HG03196 (cell line): ENCODE results near the gene ABLIM2.

ENCODE experiments used
- ATAC-seq: cut with Tn5 transposase; IDR thresholded peaks from one replicate; pipeline ENCODE4 v1.9.1; 2021; ENCODE audit not compliant: unreplicated experiment

The ABLIM2 gene

DNA sequence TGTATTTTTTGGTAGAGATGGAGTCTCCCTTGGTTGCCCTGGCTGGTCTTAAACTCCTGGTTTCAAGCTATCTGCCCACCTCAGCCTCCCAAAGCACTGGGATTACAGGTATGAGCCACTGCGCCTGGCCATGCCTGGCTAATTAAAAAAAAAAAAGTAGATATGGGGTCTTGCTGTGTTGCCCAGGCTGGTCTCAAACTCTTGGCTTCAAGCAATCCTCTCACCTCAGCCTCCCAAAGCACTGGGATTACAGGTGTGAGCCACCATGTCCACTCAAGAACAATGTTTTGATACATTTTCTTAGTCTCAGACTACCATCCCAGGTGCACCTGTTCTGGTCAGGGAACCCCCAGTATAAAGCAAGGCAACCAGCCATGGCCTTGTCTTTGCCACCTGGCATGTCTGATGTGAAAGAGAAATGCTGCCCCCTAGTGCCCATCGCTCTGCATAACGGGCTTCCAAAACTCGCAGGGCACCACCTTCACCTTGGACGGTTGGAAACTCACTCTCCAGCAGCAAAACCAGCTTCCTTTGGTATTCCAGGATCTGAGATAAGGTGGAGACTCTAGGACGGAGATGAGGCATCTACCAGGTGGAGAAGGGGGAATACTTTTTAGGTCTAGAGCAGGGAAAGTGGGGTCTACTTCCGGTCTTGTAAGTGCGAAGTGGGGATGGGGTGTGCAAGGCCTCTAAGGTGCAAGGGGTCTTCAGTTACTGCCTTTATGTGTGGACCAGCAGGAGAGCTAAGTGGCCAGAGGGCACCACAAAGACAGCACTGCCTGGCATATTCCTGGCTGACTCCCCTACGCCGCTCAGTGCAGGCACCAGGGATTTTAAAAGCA is 171.2 kb downstream of the ABLIM2 start:
- ATAC-seq: no peak

DNA sequence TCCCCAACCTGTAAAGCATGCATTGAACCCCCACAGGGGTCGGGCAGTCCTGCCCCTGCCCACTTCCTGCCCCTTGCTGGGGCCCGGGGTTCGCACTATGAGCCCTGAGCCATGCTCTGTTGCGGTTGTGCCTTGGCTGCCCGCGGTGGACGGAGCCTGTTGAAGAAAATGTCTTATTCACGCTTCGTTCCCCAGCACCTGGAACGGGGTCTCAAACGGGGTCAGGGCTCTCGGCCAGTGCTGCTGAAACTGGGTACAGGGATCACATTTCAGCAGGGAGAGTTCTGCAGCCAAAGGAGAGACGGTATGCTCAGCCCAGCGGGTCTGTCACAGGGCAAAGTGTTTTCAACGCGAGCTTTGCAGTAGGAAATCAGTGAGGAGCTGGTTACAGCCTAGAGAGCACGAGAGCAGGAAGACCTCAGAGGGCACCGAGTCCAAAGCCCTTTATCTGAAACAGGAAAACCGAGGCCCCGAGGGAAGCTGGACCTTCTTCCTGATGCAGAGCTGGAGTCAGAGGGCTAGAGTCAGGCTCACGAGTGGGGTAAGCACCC is 172.6 kb downstream of the ABLIM2 start:
- no peak for ATAC-seq

DNA sequence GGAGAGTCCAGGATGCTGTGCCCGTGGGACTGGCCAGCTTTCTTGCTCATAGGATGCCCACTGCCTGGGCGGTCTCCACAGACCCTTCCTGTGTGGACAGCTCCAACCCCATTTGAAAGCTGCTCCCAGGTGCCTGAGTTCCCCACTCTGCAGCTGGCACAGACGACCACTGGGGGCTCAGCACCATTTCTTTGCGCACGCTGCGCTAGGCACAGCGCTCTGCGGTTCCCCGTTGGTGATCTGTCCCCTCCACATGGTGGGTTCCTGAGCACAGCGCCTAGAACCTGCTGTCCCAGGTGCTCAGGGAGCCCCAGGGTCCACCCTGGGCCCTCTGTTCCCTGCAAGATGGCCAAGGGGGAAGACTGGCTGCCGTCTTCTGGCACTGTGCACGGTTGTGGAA is 173.5 kb downstream of the ABLIM2 start:
- no peak for ATAC-seq

DNA sequence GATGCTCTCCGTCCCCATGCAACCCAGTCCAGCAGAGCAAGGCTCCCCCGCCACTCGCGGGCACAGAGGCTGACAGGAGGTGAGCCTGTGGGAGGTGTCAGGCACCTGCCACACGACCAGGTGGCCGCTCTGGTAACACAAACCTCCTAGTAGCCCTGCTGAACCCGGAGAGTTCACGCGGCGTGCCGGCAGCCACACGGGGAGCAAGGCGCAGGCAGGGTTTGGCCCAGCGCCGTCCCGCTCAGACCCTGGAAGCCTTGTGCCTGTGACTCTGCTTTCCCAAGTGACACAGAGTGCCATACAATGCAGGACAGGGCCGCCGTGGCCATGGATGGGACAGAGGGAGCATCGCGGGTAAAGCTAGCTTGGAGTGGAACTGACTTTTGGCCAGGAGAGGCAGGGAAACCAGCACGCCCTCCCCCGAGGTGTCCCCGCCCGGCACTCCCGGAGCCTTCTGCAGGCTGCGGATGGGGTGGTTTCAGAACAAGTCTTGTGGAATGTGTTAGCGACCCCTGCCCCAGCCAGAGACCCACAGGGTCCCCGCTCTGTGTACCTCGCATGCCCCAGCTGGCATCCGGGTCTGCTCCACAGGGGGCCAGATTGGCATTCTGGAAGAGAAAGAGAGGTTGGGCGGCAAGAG is 174.2 kb downstream of the ABLIM2 start:
- ATAC-seq: no peak

DNA sequence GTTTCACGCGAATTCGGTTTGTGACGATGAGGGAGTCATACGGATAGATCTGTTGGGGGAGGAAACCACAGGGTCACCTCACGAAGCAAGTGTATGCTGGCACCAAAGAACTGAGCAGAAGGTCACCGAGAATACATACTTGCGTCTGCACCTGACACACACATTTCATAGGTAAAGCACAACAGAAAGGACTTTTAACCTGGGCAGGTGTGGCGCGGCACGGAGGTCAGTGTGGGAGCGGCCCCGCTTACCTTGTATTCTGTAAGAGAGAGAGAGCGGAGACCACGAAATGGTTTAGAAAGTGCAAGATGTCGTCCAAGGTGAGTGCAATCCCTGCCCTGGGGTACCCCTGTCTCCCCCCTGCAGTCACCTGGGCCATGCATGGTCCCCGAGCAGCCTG is 175.3 kb downstream of the ABLIM2 start:
- no peak for ATAC-seq

DNA sequence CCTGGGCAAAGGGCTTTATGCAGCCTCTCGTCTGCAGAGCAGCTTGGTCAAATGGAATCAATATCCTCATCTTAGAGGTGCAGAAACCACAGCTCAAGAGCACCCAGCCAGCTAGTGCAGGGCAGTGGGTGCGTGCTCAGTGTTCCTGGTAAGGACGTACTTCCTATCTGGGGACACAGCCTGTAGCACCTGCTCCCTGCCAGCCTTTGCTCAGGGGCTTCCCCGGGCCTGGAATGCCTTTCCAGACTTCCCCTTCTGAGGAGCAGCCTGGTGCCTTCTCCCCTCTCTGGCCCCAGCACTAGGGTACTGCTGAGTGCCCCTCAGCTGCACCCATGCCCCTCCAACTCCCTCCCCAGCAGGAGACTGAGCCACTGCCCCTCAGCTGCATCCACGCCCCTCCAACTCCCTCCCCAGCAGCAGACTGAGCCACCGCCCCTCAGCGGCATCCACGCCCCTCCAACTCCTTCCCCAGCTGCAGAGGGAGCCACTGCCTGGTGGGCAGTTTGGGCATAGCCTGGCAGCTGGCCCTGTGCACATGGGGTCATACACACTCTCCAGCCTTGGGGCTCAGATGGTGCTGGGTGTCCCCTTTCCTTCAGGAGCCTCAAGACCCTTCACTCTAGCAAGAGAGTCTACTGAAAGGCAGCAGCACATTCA is 176.7 kb downstream of the ABLIM2 start:
- no peak for ATAC-seq

DNA sequence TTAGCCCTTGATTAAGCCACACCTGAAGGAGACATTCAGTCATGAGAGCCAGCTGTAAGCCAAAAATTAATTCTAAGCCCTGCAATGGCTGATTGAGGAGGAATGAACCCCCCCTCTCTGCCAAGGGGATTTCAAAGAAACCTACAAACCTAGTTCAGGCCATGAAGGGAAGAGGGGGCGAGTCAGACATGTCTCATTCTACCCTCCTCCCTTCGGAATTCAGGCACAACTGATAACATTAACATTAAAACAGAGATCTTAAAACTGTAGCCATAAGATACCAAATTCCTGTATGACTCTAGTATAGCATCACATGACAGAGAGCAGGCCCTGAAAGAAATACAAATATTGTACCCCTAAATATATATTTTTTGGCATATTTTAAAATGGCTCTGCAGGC is 178.6 kb downstream of the ABLIM2 start:
- no peak for ATAC-seq

DNA sequence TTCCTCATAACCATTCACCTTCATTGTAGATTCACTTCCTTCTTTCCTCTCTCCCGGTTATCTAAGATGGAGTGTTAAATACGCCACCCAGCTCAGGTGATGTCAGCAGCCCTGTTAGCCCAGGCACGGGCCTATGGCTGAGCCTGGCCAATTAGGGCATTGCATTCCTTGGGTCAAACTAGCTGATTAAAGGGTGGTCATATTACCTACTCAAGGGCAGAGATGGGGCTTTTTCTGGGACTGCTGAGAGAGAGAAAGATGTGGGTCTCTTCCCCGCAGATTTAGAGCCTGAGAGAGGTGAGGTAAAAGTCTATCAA is 179.0 kb downstream of the ABLIM2 start:
- ATAC-seq: no peak

DNA sequence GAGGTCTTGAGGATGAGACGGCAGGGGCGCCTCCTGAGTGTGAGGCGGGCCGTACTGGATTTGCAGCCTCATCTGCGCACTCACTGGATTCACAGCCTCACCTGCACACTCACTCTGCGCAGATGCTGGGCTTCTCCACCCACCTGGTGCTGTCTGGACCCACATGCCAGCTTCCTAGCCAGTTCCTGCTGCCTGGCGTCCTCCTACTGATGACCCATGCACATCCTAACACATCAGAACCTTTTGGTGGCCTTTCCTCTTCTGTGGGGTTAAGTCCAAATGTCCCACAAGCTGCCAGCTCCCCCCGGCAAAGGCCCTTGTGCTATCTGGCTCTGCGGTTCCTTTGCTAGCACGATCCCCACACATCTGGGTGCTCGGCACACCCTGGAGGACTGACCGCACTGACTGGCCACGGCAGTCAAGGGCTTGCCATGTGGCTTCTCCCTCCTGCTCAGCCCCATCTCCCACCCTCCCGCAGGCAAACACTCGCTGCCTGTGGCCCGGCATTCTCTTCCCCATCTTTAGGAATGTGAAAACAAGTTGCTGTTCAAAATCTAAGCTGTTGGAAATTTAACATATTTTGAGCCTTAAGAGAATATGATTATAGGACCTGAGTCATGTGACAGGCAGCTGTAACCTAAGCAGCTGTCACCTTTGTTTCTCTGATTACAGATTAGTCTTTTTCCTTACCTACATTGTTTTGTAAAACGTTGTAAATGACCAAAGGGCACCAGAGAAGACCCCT is 179.5 kb downstream of the ABLIM2 start:
- ATAC-seq: no peak

DNA sequence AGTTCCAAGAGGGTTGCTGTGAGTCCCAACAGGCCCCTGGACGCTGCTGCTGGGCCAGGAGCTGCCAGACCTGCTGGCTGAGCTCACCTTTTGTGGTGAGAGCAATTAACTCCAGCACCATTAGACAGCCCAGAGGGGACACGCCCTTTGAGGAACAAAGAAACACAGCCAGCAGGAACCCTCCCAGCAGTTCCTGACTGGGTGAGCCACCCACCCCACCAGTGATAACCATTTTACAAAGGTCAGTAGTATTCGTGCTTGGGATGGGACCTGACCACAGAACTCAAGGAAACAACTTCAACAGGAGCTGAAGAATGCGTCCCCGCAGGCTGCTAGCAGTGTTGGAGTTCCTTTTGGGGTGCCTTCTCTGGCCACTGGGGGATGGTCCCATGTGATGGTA is 180.1 kb downstream of the ABLIM2 start:
- ATAC-seq: no peak

DNA sequence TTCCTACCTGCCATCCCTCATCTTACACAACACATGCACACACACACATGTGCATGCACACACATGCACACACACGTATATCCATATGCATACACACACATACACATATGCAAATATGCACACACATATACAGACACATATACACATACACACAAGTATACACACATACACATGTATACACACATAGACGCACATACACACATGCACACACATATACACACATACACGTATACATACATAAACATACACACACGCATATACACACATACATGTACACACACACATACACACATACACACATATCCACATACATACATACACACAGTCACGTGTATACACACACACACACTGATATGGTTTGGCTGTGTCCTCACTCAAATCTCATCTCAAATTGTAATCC is 182.0 kb downstream of the ABLIM2 start:
- no peak for ATAC-seq

DNA sequence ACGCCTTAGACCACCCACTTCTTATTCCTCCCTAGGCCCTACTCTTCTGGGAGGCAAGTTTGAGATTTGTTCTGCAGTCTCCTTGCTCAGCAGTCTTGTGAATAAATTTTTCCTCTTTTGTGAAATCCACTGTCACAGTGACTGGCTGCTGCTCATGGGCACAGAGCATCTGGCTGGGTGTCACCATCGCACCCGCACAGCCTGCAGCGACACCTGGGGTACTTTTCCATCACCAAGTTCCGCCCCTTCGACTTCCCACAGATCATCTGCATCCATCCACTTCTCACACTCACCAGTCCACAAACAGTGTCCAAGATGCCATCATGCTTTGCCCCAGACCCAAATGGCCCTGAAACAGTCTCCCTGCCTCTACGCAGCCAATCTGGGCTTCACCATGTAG is 182.6 kb downstream of the ABLIM2 start:
- no peak for ATAC-seq

DNA sequence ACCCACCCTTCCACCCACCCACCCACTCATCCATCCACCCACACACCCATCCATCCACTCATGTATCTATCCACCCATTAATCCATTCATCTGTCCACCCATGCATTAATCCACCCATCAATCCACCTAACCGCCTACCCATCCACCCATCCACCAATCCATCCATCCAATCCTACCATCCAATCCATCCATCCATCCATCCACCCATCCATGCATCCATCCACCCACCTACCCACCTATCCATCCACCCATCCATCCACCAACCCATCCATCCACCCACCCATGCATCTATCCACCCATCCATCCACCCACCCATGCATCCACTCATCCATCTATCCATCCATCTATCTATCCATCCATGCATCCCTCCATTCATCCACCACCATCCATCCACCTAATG is 184.2 kb downstream of the ABLIM2 start:
- ATAC-seq: no peak

DNA sequence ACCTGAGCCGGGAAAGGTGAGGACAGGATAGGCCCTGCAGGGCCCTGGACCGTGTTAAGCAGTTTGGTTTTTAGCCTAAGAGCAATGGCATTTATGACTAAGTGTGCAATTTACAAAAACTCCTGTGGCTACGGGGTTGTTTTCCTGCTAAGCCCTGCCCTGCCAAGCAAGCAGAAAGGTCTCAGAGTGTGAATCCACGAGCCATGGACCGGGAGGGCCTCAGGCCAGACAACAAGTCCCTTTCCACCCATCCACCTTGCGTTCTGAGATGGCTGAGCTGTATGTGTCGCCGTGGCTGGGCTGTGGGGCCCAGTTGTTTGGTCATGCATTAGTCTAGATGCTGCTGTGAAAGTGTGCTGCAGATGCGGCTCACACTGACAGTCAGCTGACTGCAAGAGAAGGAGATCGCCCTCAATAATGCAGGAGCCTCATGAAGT is 185.1 kb downstream of the ABLIM2 start:
- ATAC-seq: no peak

DNA sequence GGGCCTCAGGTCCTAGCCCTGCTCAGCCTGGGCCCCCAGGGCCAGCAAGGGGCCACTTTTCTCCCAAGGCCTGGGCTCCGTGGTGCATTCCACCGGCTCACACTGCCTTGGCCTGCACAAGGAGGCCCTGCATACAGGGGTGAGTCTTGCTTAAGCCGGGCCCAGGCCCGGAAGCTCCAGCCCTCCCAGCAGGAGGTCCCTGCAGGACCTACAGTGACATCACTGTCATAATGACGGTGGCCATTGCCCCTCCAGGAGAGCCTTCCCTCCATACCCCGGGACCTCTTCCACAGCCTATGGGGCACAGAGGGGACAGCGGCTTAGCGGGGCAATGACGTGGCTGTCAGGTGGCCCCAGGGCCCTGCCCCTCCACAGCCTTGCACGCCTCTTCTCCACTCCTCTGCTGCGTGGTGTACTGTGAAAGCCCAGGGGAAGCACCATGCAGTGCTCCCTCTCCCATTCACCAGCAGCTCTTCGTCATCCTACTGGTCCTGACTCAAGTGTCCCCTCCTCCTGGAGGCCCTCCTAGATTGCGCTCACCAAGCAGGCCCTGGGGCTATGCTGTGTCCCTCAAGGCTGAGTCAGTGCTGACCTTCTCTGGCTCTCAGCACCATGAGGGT is 186.6 kb downstream of the ABLIM2 start:
- ATAC-seq: no peak

DNA sequence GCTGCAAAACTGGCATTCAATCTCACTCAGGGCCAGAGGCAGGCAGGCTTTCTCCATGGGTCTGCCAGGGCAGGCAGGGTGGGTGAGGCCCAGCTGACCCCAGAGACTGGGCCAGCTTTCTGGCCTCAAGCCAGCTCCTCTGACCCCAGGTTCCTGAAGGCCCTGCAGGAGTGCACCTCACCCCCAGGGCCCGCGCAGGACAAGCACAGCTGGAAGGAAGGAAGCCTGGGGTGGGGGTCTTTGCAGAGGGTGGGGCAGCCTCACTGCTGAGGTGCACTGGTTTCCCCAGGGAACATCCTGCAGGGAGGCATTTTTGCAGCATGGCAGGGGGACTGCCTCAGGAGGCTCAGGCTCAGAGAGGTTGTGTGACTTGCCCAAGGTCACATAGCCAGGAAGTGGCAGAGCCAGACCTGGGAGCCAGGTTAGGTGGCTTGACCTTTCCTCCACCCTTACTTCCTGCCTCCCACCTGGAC is 187.4 kb downstream of the ABLIM2 start:
- ATAC-seq: no peak

DNA sequence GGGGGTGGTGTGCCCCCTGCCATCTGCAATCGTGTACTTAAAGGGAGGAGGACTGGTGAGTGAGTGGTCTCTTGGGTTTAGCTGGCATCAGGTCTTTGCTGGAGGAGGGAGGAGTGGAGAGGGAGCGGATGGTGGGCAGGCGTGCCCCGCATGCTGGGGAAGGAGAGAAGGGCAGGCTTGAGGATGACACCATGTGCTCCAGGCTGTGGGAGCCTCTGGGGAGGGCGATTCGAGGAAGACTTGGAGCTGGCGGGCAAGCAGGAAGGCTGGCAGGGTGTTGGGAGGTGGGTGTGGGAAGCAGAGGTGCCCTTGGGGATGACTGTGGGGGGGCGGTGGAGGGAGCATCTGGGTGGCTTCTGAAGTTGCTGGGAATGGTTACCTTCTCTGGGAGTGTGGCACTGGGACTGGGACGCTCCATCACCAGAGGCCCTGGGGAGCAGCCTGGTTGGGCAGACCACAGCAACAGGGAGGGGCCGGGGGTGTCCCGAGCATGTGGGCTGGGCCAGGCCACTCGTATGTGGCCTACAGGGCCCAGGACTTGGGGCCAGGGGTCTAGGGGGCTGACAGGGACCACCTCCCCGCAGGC is 188.2 kb downstream of the ABLIM2 start:
- ATAC-seq: peak; percentile 1

DNA sequence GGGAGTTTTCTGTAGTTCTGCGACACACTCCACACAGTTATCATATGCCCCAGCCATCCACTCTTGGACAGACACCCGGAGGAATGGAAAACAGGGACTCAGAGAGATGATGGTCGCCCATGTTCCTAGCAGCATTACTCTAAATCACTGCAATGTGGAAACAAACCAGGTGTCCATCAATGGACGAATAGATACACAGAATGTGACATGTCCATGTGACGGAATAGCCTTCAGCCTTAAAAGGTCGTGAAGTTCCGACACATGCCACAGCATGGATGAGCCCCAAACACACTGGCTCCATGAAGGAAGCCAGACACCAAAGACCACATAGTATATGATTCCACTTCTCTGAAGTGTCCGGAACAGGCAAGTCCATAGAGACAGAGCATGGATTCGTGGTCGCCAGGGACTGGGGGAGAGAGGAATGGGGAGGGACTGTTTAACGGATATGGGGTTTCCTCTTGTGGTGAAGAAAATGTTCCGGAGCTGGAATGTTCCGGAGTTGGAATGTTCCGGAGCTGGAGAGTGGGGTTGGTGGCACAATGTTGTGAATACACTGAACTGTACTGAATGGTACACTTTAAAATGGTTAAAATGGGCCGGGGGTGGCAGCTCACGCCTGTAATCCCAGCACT is 190.2 kb downstream of the ABLIM2 start:
- ATAC-seq: no peak

DNA sequence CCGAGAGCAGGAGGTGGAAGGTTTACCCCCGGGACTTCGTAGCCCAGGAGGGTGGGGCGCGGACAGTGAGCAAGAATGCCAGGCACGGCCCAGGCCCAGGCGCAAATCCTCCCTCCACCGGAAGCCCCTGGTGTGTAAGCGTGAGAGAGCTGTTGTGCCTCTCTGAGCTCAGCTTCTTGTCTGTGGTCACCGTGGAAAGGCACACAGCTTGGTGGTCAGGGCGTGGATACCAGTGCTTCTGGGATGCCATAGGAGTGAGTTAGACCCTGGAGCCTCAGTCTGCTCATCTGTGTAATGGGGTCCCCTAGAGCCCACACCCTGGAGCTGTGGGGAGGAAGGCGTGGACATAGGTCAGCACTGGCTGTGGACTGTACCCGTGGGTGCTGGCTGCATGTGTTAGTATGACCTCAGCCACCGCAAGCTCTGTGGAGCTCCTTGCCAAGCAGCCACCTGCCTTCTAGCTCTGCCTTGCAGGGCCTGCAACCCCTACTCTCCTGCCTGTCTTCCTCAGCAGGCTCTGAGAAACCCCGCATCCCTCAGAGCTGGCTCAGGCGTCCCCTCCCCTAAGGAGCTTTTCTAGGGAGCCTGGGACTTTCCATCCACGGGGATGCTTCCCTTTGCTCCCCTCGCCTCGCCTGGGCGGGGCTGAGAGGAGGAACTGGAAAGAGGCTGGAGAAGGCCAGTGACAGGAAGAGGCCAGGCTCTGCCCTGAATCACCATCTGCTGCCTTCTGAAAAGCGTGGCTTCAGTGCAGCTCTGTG is 190.9 kb downstream of the ABLIM2 start:
- no peak for ATAC-seq
